Thyroid gland (tissue), 4 donors: ENCODE data around the gene TAC1.

Experiments used
- POLR2A ChIP-seq, 2 donors: fragments of 450-650 bp; IDR thresholded peaks; one replicate each; pipeline ENCODE4 v1.6.1; 2017; ENCODE audit warnings: antibody characterized with exemption in 2 of 2, mild to moderate bottlenecking in 2 of 2, moderate library complexity in 1 of 2
- TF ChIP-seq, protein P1 (sequence below), 6 experiments: fragments of 200-600 bp in 3 of 6; fragments of 450-650 bp in 3 of 6; sonication (generic) in 3 of 6; IDR thresholded peaks; one replicate each; pipeline ENCODE4 v1.5.1; 2016 to 2019; ENCODE audit warnings: antibody characterized with exemption in 6 of 6, mild to moderate bottlenecking in 2 of 6, inconsistent platforms in 1 of 6, moderate library complexity in 1 of 6

DNA sequence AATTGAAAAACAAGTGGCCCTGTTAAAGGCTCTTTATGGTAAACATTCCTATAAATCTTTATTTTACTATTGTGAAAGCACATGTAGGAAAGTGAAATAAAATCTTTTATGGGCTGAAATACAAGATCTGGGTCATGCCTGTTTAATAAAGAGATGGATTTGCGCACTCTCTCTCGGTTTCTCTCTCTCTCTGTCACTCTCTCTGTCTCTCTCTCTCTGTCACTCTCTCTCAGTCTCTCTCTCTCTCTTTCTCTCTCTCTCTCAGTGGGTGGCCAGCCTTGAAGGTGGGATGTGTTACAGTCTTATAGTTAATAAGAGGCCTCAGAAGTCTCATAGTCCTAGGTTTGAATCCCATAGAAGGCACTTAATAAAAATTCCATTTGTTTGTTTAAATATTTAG lies 2.4 kb downstream of the TAC1 start:
- TF ChIP-seq POLR2A (IDR thresholded peaks at IDR 0.05): no peak
- TF ChIP-seq, protein P1, sequence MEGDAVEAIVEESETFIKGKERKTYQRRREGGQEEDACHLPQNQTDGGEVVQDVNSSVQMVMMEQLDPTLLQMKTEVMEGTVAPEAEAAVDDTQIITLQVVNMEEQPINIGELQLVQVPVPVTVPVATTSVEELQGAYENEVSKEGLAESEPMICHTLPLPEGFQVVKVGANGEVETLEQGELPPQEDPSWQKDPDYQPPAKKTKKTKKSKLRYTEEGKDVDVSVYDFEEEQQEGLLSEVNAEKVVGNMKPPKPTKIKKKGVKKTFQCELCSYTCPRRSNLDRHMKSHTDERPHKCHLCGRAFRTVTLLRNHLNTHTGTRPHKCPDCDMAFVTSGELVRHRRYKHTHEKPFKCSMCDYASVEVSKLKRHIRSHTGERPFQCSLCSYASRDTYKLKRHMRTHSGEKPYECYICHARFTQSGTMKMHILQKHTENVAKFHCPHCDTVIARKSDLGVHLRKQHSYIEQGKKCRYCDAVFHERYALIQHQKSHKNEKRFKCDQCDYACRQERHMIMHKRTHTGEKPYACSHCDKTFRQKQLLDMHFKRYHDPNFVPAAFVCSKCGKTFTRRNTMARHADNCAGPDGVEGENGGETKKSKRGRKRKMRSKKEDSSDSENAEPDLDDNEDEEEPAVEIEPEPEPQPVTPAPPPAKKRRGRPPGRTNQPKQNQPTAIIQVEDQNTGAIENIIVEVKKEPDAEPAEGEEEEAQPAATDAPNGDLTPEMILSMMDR (IDR thresholded peaks at IDR 0.05): no peak
